Neural cell (in vitro differentiated cells): ENCODE data around the gene RETREG1. TPM values are rescaled to one million over a fixed set of nuclear protein-coding genes. Genes with fewer than 3 reads are reported as not detected.

Experiments
- H2AFZ ChIP-seq: fragments of 200-600, 300-800 bp; sonication (generic), shearing (Covaris generic); 2 replicates; pipeline ENCODE4 v1.6.0; 2014; ENCODE audit warnings: low read depth, mild to moderate bottlenecking, antibody characterized with exemption, low read length, moderate library complexity
- H3F3A ChIP-seq: fragments of 200-600 bp; shearing (Covaris generic); 2 replicates; pipeline ENCODE4 v1.6.1; 2016; ENCODE audit warnings: mild to moderate bottlenecking, moderate library complexity, mixed read lengths, antibody characterized with exemption, low read length; ENCODE audit not compliant: insufficient read depth, poor library complexity, severe bottlenecking
- H3K27ac ChIP-seq: fragments of 200-600, 300-800 bp; sonication (generic), shearing (Covaris generic); 2 replicates; pipeline ENCODE4 v1.5.1; 2014; ENCODE audit warnings: mild to moderate bottlenecking, low read length, moderate library complexity
- H3K27me3 ChIP-seq: fragments of 300-800, 200-600 bp; sonication (generic), shearing (Covaris generic); 2 replicates; pipeline ENCODE4 v1.6.0; 2014; ENCODE audit warnings: mild to moderate bottlenecking, low read depth, low read length, moderate library complexity; ENCODE audit not compliant: insufficient read depth
- H3K36me3 ChIP-seq: fragments of 300-800, 200-600 bp; sonication (generic), shearing (Covaris generic); 2 replicates; pipeline ENCODE4 v1.5.1; 2014; ENCODE audit warnings: mild to moderate bottlenecking, antibody characterized with exemption, low read length, moderate library complexity; ENCODE audit not compliant: insufficient read depth
- H3K4me2 ChIP-seq: fragments of 300-800, 200-600 bp; sonication (generic), shearing (Covaris generic); 2 replicates; pipeline ENCODE4 v1.6.0; 2014; ENCODE audit warnings: mild to moderate bottlenecking, low read length
- H3K4me3 ChIP-seq: fragments of 300-800, 200-600 bp; sonication (generic), shearing (Covaris generic); 2 replicates; pipeline ENCODE4 v1.5.1; 2014; ENCODE audit warnings: mild to moderate bottlenecking, low read length, moderate library complexity
- H3K79me2 ChIP-seq: fragments of 200-600 bp; shearing (Covaris generic); replicated peaks from 2 replicates; pipeline ENCODE4 v1.6.0; 2014; ENCODE audit warnings: mild to moderate bottlenecking, low read length, moderate library complexity; ENCODE audit not compliant: insufficient read depth
- H3K9ac ChIP-seq: fragments of 300-800, 200-600 bp; sonication (generic), shearing (Covaris generic); 2 replicates; pipeline ENCODE4 v1.6.1; 2016; ENCODE audit warnings: mild to moderate bottlenecking, low read length, mixed read lengths
- H3K9me2 ChIP-seq: fragments of 200-600 bp; shearing (Covaris generic); 2 replicates; pipeline ENCODE4 v1.6.1; 2016; ENCODE audit warnings: mild to moderate bottlenecking, low read length, mixed read lengths; ENCODE audit not compliant: insufficient read depth
- H3K9me3 ChIP-seq: fragments of 200-600, 300-800 bp; sonication (generic), shearing (Covaris generic); 2 replicates; pipeline ENCODE4 v1.6.1; 2016; ENCODE audit warnings: mild to moderate bottlenecking, mixed run types, low read length, moderate library complexity, mixed read lengths
- H4K20me1 ChIP-seq: fragments of 200-600 bp; shearing (Covaris generic); 2 replicates; pipeline ENCODE4 v1.6.1; 2016; ENCODE audit warnings: mild to moderate bottlenecking, mixed run types; ENCODE audit not compliant: insufficient read depth
- EP300 ChIP-seq: fragments of 450-650 bp; conservative IDR thresholded peaks from 2 replicates; pipeline ENCODE4 v1.6.1; 2014; ENCODE audit warnings: antibody characterized with exemption, mild to moderate bottlenecking, moderate library complexity; ENCODE audit not compliant: poor library complexity, severe bottlenecking
- EZH2 ChIP-seq: fragments of 200-600, 300-800 bp; shearing (Covaris generic), sonication (generic); IDR thresholded peaks from 2 replicates; pipeline ENCODE4 v1.6.1; 2014; ENCODE audit warnings: antibody characterized with exemption, low read length, borderline replicate concordance, mild to moderate bottlenecking; ENCODE audit not compliant: insufficient read depth, poor library complexity, severe bottlenecking
- MXI1 ChIP-seq: fragments of 450-650 bp; conservative IDR thresholded peaks from 2 replicates; pipeline ENCODE4 v1.6.1; 2014; ENCODE audit warnings: antibody characterized with exemption, mild to moderate bottlenecking; ENCODE audit not compliant: poor library complexity, severe bottlenecking
- POLR2AphosphoS5 ChIP-seq: IDR thresholded peaks from 2 replicates; pipeline ENCODE4 v1.6.1; 2012
- RAD21 ChIP-seq: fragments of 450-650 bp; conservative IDR thresholded peaks from 2 replicates; pipeline ENCODE4 v1.6.1; 2014; ENCODE audit warnings: antibody characterized with exemption, mild to moderate bottlenecking, moderate library complexity
- REST ChIP-seq: IDR thresholded peaks from 2 replicates; pipeline ENCODE4 v1.6.1; 2012; ENCODE audit warnings: borderline replicate concordance
- SMC3 ChIP-seq: fragments of 450-650 bp; conservative IDR thresholded peaks from 2 replicates; pipeline ENCODE4 v1.6.1; 2014; ENCODE audit warnings: antibody characterized with exemption, mild to moderate bottlenecking, moderate library complexity; ENCODE audit not compliant: poor library complexity
- TAF1 ChIP-seq: IDR thresholded peaks from 2 replicates; pipeline ENCODE4 v1.6.1; 2012; ENCODE audit warnings: low read depth
- polyA plus RNA-seq: library from polyadenylated mRNA; depleted of rRNA; stranded (reverse); fragments of >200 nt; gene quantifications from 2 replicates; pipeline ENCODE4 v1.2.3, GENCODE V29; 2014
- TF ChIP-seq, protein P1 (sequence below): fragments of 450-650 bp; IDR thresholded peaks from 2 replicates; pipeline ENCODE4 v1.5.1; 2014; ENCODE audit warnings: antibody characterized with exemption, mild to moderate bottlenecking, moderate library complexity; ENCODE audit not compliant: poor library complexity, severe bottlenecking

RETREG1 gene
- polyA plus RNA-seq, 1 donor from 2014 or later, result 25.4 TPM

GRCh38 chr5:16455668-16456067, 161.1 kb downstream of the RETREG1 start:
- no peak overlapping the region for H3K4me2 ChIP-seq
- H4K20me1 ChIP-seq, result no peaks in the 10 kb centered on the region
- H3K9me3 ChIP-seq, result no peaks in the 10 kb centered on the region
- no peak overlapping the region for H3K4me3 ChIP-seq
- peaks cover 32% of the 10 kb centered on the region for H3K36me3 ChIP-seq
- H3K27me3 ChIP-seq, result no peaks in the 10 kb centered on the region
- H2AFZ ChIP-seq, result no peak overlapping the region
- no peak overlapping the region for H3K27ac ChIP-seq
- TF ChIP-seq RAD21, result no peak
- TF ChIP-seq SMC3, result no peak
- TF ChIP-seq MXI1, result no peak
- no peak for TF ChIP-seq POLR2AphosphoS5
- TF ChIP-seq REST, result no peak
- no peak for TF ChIP-seq EP300
- TF ChIP-seq, protein P1, sequence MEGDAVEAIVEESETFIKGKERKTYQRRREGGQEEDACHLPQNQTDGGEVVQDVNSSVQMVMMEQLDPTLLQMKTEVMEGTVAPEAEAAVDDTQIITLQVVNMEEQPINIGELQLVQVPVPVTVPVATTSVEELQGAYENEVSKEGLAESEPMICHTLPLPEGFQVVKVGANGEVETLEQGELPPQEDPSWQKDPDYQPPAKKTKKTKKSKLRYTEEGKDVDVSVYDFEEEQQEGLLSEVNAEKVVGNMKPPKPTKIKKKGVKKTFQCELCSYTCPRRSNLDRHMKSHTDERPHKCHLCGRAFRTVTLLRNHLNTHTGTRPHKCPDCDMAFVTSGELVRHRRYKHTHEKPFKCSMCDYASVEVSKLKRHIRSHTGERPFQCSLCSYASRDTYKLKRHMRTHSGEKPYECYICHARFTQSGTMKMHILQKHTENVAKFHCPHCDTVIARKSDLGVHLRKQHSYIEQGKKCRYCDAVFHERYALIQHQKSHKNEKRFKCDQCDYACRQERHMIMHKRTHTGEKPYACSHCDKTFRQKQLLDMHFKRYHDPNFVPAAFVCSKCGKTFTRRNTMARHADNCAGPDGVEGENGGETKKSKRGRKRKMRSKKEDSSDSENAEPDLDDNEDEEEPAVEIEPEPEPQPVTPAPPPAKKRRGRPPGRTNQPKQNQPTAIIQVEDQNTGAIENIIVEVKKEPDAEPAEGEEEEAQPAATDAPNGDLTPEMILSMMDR, result no peak
- TF ChIP-seq TAF1, result no peak
- TF ChIP-seq EZH2, result no peak
- peaks cover 10% of the 10 kb centered on the region for H3K79me2 ChIP-seq
- H3K9ac ChIP-seq, result no peak overlapping the region
- H3F3A ChIP-seq, result no peaks in the 10 kb centered on the region
- H3K9me2 ChIP-seq, result no peaks in the 10 kb centered on the region

DNA sequence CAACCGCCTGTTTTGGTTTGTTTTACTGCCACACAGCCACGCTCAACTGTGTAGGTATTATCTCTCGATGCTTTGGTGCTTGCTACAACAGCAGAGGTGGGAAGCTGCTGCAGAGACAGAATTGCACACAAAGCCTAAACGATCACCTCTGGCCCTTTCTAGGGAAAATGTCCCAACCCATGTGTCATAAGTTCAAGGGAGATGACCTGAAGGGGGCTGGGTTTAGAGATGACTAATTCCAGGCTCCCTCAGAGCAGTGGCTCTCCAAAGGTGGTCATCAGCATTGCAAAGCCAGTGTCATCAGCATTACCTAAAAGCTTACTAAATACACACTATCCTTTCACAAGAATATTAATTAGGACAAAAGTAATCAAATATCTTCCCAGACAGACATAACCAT, 162.1 kb downstream of the RETREG1 start:
- H3K27me3 ChIP-seq, result no peaks in the 10 kb centered on the region
- peaks cover 10% of the 10 kb centered on the region for H3K79me2 ChIP-seq

More for the DNA sequence above, 162.1 kb downstream of the RETREG1 start:
- no peaks in the 10 kb centered on the region for H3K9me2 ChIP-seq
- no peak overlapping the region for H2AFZ ChIP-seq
- H3K36me3 ChIP-seq, result peaks cover 29% of the 10 kb centered on the region
- no peak for TF ChIP-seq EZH2
- TF ChIP-seq MXI1, result no peak
- no peak for TF ChIP-seq POLR2AphosphoS5
- no peak for TF ChIP-seq EP300
- no peak for TF ChIP-seq REST
- TF ChIP-seq RAD21, result no peak
- no peak for TF ChIP-seq TAF1
- TF ChIP-seq, protein P1, result no peak
- TF ChIP-seq SMC3, result no peak
- H3K9me3 ChIP-seq, result no peaks in the 10 kb centered on the region
- H3F3A ChIP-seq, result no peaks in the 10 kb centered on the region
- no peak overlapping the region for H3K27ac ChIP-seq
- H3K4me3 ChIP-seq, result no peak overlapping the region
- no peak overlapping the region for H3K4me2 ChIP-seq
- no peak overlapping the region for H3K9ac ChIP-seq
- H4K20me1 ChIP-seq, result no peaks in the 10 kb centered on the region
